MM.1S (cell line): Measurements from ENCODE around the gene SLC35G6.
"Not testable (repeated sequence)": the region's sequence is repeated elsewhere in the genome, so short reads cannot be mapped to it uniquely, and the experiment has no call there.

Source experiments
- DNase-seq: peaks from one replicate; pipeline ENCODE4 v3.0.0-alpha.2; 2015
- H2AFZ ChIP-seq: fragments of 300-600 bp; sonication (generic); 2 replicates; pipeline ENCODE4 v1.6.0; 2016; ENCODE audit warnings: antibody characterized with exemption, low read length
- H3F3A ChIP-seq: fragments of 300-600 bp; sonication (generic); 2 replicates; pipeline ENCODE4 v1.6.1; 2016; ENCODE audit warnings: mild to moderate bottlenecking, antibody characterized with exemption, low read length, moderate library complexity, mixed read lengths; ENCODE audit not compliant: insufficient read depth
- H3K27ac ChIP-seq: fragments of 300-600 bp; sonication (generic); 2 replicates; pipeline ENCODE4 v1.5.1; 2016; ENCODE audit warnings: mild to moderate bottlenecking, low read length
- H3K27me3 ChIP-seq: fragments of 300-600 bp; sonication (generic); replicated peaks from 2 replicates; pipeline ENCODE4 v1.6.0; 2016; ENCODE audit warnings: low read length; ENCODE audit not compliant: insufficient read depth
- H3K36me3 ChIP-seq: fragments of 300-600 bp; sonication (generic); replicated peaks from 2 replicates; pipeline ENCODE4 v1.6.1; 2016; ENCODE audit warnings: mild to moderate bottlenecking, low read length, mixed read lengths; ENCODE audit not compliant: insufficient read depth
- H3K4me1 ChIP-seq: fragments of 300-600 bp; sonication (generic); 2 replicates; pipeline ENCODE4 v1.6.1; 2016; ENCODE audit warnings: low read length, mixed read lengths
- H3K4me2 ChIP-seq: fragments of 300-600 bp; sonication (generic); 2 replicates; pipeline ENCODE4 v1.6.0; 2016; ENCODE audit warnings: low read depth, low read length
- H3K4me3 ChIP-seq: fragments of 300-600 bp; sonication (generic); 2 replicates; pipeline ENCODE4 v1.5.1; 2016; ENCODE audit warnings: low read length, mixed read lengths
- H3K79me2 ChIP-seq: fragments of 300-600 bp; sonication (generic); 2 replicates; pipeline ENCODE4 v1.6.1; 2016; ENCODE audit warnings: mixed run types, low read length, mixed read lengths
- H3K9ac ChIP-seq: fragments of 300-600 bp; sonication (generic); 2 replicates; pipeline ENCODE4 v1.6.1; 2016; ENCODE audit warnings: low read length, mixed read lengths
- H3K9me2 ChIP-seq: fragments of 300-600 bp; sonication (generic); replicated peaks from 2 replicates; pipeline ENCODE4 v1.6.1; 2016; ENCODE audit warnings: mild to moderate bottlenecking, low read length, mixed read lengths; ENCODE audit not compliant: insufficient read depth
- H3K9me3 ChIP-seq: fragments of 300-600 bp; sonication (generic); replicated peaks from 2 replicates; pipeline ENCODE4 v1.6.1; 2016; ENCODE audit warnings: mild to moderate bottlenecking, low read length, mixed read lengths; ENCODE audit not compliant: insufficient read depth
- H4K20me1 ChIP-seq: fragments of 300-600 bp; sonication (generic); 2 replicates; pipeline ENCODE4 v1.6.1; 2016; ENCODE audit warnings: mild to moderate bottlenecking, low read length, moderate library complexity, mixed read lengths; ENCODE audit not compliant: insufficient read depth
- EZH2 ChIP-seq: fragments of 300-600 bp; sonication (generic); optimal IDR thresholded peaks from 2 replicates; pipeline ENCODE3; 2017; ENCODE audit warnings: low read depth, mild to moderate bottlenecking, antibody characterized with exemption, low read length, mixed read lengths
- EZH2phosphoT487 ChIP-seq: fragments of 300-600 bp; sonication (generic); IDR thresholded peaks from 2 replicates; pipeline ENCODE4 v1.6.1; 2018; ENCODE audit warnings: antibody characterized with exemption, low read length
- TF ChIP-seq, protein P1 (sequence below): fragments of 300-600 bp; sonication (generic); IDR thresholded peaks from 2 replicates; pipeline ENCODE4 v1.5.1; 2016; ENCODE audit warnings: antibody characterized with exemption, low read length, mixed read lengths

The SLC35G6 gene

DNA sequence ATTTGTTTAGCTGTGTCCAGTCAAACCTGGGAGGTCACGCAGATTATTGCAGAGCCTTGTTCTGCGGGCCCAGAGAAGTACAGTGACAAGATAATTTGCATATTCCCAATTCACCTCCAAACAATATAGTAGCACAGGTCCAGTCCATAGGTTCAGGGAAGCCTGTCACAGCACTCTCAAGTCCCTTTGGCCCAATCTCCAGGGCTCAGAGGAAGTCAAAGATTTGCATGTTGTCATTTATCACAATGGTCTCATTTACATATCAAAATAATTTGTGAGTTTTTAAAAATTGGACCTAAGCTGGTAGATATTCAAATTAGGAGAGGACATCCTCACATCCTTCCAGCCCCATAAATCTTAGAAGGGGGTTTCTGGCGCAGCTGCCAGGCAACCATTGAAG is 13.7 kb upstream of the SLC35G6 start:
- no peaks in the 10 kb centered on the region for H3K9me3 ChIP-seq
- no peaks in the 10 kb centered on the region for H3F3A ChIP-seq
- no peak overlapping the region for H3K4me2 ChIP-seq
- DNase-seq = no peak
- no peaks in the 10 kb centered on the region for H4K20me1 ChIP-seq
- no peaks in the 10 kb centered on the region for H3K4me1 ChIP-seq
- TF ChIP-seq EZH2phosphoT487 (no peak), EZH2 (no peak)
- TF ChIP-seq, protein P1, sequence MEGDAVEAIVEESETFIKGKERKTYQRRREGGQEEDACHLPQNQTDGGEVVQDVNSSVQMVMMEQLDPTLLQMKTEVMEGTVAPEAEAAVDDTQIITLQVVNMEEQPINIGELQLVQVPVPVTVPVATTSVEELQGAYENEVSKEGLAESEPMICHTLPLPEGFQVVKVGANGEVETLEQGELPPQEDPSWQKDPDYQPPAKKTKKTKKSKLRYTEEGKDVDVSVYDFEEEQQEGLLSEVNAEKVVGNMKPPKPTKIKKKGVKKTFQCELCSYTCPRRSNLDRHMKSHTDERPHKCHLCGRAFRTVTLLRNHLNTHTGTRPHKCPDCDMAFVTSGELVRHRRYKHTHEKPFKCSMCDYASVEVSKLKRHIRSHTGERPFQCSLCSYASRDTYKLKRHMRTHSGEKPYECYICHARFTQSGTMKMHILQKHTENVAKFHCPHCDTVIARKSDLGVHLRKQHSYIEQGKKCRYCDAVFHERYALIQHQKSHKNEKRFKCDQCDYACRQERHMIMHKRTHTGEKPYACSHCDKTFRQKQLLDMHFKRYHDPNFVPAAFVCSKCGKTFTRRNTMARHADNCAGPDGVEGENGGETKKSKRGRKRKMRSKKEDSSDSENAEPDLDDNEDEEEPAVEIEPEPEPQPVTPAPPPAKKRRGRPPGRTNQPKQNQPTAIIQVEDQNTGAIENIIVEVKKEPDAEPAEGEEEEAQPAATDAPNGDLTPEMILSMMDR = no peak
- no peak overlapping the region for H3K4me3 ChIP-seq
- H3K9ac ChIP-seq = no peak overlapping the region
- H3K27me3 ChIP-seq = no peaks in the 10 kb centered on the region
- no peak overlapping the region for H2AFZ ChIP-seq
- no peaks in the 10 kb centered on the region for H3K79me2 ChIP-seq
- no peaks in the 10 kb centered on the region for H3K9me2 ChIP-seq
- no peak overlapping the region for H3K27ac ChIP-seq
- no peaks in the 10 kb centered on the region for H3K36me3 ChIP-seq

GRCh38 chr17:7468290-7468689 is 13.0 kb upstream of the SLC35G6 start:
- no peaks in the 10 kb centered on the region for H3K79me2 ChIP-seq
- H3K4me1 ChIP-seq = no peaks in the 10 kb centered on the region
- no peak overlapping the region for H2AFZ ChIP-seq
- H3K27me3 ChIP-seq = no peaks in the 10 kb centered on the region
- no peaks in the 10 kb centered on the region for H3K36me3 ChIP-seq
- no peaks in the 10 kb centered on the region for H3K9me3 ChIP-seq
- H3F3A ChIP-seq = no peaks in the 10 kb centered on the region
- no peaks in the 10 kb centered on the region for H4K20me1 ChIP-seq
- TF ChIP-seq EZH2 (no peak), EZH2phosphoT487 (no peak)
- TF ChIP-seq, protein P1 = no peak
- H3K9me2 ChIP-seq = no peaks in the 10 kb centered on the region
- H3K27ac ChIP-seq = no peak overlapping the region
- no peak overlapping the region for H3K9ac ChIP-seq
- H3K4me3 ChIP-seq = no peak overlapping the region
- H3K4me2 ChIP-seq = no peak overlapping the region
- no peak for DNase-seq

DNA sequence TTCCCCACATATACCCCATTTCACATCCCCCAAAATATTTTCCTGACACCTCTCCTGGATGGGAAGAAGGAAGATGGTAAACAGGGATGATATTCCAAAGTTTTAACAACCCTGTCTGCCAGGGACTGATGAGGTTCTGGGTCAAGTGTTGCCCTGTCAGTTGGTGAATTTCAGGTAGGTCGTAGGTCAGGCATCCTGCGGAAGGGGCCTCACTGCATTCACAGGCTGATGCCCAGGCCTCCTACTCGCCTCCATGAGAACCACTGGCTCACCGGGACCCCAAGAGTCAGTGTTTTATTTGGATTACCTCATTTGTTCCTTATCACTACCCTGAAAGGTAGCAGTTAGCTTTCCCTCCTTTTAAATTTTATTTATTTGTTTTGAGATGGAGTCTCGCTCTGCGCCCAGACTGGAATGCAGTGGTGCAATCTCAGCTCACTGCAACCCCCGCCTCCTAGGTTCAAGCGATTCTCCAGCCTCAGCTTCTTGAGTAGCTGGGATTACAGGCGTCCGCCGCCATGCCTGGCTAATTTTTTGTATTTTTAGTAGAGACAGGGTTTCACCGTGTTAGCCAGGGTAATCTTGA is 12.3 kb upstream of the SLC35G6 start:
- no peaks in the 10 kb centered on the region for H3K79me2 ChIP-seq
- H2AFZ ChIP-seq = no peak overlapping the region
- H3K9ac ChIP-seq = no peak overlapping the region
- TF ChIP-seq EZH2 (no peak), EZH2phosphoT487 (no peak)
- TF ChIP-seq, protein P1 = no peak
- H3K27ac ChIP-seq = no peak overlapping the region
- H3K9me3 ChIP-seq = no peaks in the 10 kb centered on the region
- H4K20me1 ChIP-seq = no peaks in the 10 kb centered on the region
- no peak overlapping the region for H3K4me3 ChIP-seq
- H3K27me3 ChIP-seq = no peaks in the 10 kb centered on the region
- H3K4me2 ChIP-seq = no peak overlapping the region
- no peaks in the 10 kb centered on the region for H3K36me3 ChIP-seq
- H3K9me2 ChIP-seq = no peaks in the 10 kb centered on the region
- no peaks in the 10 kb centered on the region for H3F3A ChIP-seq
- no peaks in the 10 kb centered on the region for H3K4me1 ChIP-seq
- no peak for DNase-seq

DNA sequence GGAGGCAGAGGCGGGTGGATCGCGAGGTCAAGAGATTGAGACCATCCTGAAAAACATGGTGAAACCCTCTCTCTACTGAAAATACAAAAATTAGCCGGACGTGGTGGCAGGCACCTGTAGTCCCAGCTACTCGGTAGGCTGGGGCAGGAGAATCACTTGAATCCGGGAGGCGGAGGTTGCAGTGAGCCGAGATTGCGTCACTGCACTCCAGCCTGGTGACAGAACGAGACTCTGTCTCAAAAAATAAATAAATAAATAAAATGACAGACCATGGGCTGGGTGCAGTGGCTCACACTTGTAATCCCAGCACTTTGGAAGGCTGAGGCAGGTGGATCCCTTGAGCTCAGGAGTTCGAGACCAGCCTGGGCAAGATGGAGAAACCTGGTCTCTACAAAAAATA is 11.4 kb upstream of the SLC35G6 start:
- DNase-seq, H3K4me1 ChIP-seq, H3K9me3 ChIP-seq, H3K27ac ChIP-seq, H3K4me2 ChIP-seq, H3K79me2 ChIP-seq, H3K9ac ChIP-seq, H3K36me3 ChIP-seq, H3K9me2 ChIP-seq, H2AFZ ChIP-seq, H4K20me1 ChIP-seq, H3F3A ChIP-seq, H3K27me3 ChIP-seq, H3K4me3 ChIP-seq: not testable (repeated sequence)

- not testable (repeated sequence) for H2AFZ ChIP-seq, H3K4me1 ChIP-seq, H3K27ac ChIP-seq, H3K4me2 ChIP-seq, H3K9me3 ChIP-seq, H3K9ac ChIP-seq, H3K79me2 ChIP-seq, H3F3A ChIP-seq, DNase-seq, H3K36me3 ChIP-seq, H3K4me3 ChIP-seq, H3K9me2 ChIP-seq, H3K27me3 ChIP-seq, H4K20me1 ChIP-seq
Measured at GRCh38 chr17:7470457-7470973, 10.7 kb upstream of the SLC35G6 start.
